Mesothelial cell of epicardium (in vitro differentiated cells): ENCODE measurements around the gene RAB4A. TPM values are rescaled to one million over a fixed set of nuclear protein-coding genes. Genes with fewer than 3 reads are reported as not detected.

Experiments used
- DNase-seq, 2 experiments: peaks; one replicate each; pipeline ENCODE4 v3.0.0; 2021; ENCODE audit warnings: low spot score in 2 of 2; ENCODE audit not compliant: unreplicated experiment in 2 of 2
- H3K27ac Mint-ChIP-seq: 2 replicates; pipeline ENCODE4 v1.8.0; 2021; ENCODE audit warnings: mixed read lengths
- H3K27me3 Mint-ChIP-seq: 2 replicates; pipeline ENCODE4 v1.8.0; 2021; ENCODE audit warnings: low read depth, mixed read lengths
- H3K36me3 Mint-ChIP-seq: 2 replicates; pipeline ENCODE4 v1.8.0; 2021; ENCODE audit warnings: mixed read lengths
- H3K4me1 Mint-ChIP-seq: 2 replicates; pipeline ENCODE4 v1.8.0; 2021; ENCODE audit warnings: mixed read lengths
- H3K4me3 Mint-ChIP-seq: 2 replicates; pipeline ENCODE4 v1.8.0; 2021; ENCODE audit warnings: mild to moderate bottlenecking, moderate library complexity, mixed read lengths
- H3K9me3 Mint-ChIP-seq: 2 replicates; pipeline ENCODE4 v1.8.0; 2021; ENCODE audit warnings: mixed read lengths
- CTCF ChIP-seq: fragments of 200-600 bp; sonication (generic); IDR thresholded peaks from one replicate; pipeline ENCODE4 v1.5.0; 2021; ENCODE audit warnings: antibody characterized with exemption; ENCODE audit not compliant: unreplicated experiment
- total RNA-seq: library from RNA; stranded (reverse); gene quantifications from 3 replicates; pipeline ENCODE4 v1.2.1, GENCODE V29; 2021

The RAB4A gene
- total RNA-seq, result 58.7 to 66.5 TPM (median 59.8 TPM) in 3 replicates

DNA sequence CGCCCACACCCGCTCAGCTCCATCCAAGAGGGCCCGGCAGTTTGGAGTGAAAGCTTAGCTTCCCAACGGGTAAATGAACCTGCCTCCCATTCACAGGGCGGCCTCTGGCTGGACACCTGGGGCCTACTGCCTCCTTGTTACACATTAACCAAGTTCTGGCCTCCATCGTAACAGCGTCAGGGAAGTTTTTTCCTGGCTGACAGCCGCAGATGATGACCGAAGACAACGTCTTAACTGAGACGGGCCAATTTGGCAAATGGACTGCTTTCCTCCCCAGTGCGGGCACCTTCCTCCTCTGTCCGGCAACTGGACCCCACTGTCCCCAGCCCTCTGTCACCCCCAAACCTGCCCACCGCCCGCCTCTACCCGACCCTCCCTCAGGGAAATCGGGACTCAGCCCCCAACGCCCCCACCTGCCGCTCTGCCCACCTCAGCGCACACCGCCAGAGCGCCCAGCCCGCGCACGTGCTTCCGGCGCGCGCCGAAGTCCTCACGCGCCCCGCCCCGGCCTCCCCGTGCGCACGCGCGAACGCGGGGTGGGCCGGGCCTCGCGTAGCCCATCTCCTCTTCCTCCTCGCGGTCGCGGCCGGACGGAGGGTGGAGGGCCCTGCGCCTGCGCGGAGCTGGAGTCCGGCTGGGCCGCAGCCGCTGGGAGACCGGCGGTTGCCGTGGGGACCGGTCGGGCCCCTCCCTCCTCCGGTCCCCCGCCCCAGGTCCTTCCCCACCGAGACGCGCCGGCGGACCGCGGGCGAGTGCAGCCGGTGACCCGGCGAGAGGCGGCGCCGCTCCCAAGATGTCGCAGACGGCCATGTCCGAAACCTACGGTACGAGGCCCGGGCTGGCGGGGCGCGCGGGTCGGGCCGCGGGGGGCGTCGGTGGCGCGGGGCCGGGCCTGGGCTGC is at the start of gene RAB4A:
RAB4A (plus strand) TSS at position 565 of the 901 bp plus-strand sequence; CDS start at position 794, 229 bp downstream.
- H3K27ac Mint-ChIP-seq, result peak within 1 kb of the TSS; percentile 93
- H3K36me3 Mint-ChIP-seq, result peaks cover 15% of the 10 kb centered on the region
- peaks cover 18% of the 10 kb centered on the region for H3K9me3 Mint-ChIP-seq
- H3K4me1 Mint-ChIP-seq, result peaks cover 33% of the 10 kb centered on the region
- H3K4me3 Mint-ChIP-seq, result peak within 1 kb of the TSS; percentile 93
- no peak for TF ChIP-seq CTCF
- peak; percentile 78 to 83 for DNase-seq
- no peaks in the 10 kb centered on the region for H3K27me3 Mint-ChIP-seq

DNA sequence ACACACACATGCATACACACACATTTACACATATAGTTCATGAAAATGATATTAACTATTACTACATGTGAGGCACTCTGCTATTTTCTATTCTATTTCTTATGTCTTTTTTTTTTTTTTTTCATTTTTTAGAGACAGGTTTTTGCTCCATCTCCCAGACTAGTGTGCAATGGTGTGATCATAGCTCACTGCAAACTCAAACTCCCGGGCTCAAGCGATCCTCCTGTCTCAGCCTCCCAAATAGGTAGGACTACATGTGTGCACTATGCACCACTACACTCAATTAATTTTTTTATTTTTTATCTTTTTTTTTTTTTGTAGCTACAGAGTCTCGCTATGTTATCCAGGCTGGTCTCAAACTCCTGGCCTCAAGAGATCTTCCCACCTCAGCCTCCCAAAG is 48.8 kb upstream of the RAB4A start:
- Mint-ChIP-seq H3K27ac (no peak overlapping the region), H3K4me3 (no peak overlapping the region), H3K27me3 (no peaks in the 10 kb centered on the region), H3K4me1 (peaks cover 31% of the 10 kb centered on the region), H3K9me3 (no peaks in the 10 kb centered on the region), H3K36me3 (no peaks in the 10 kb centered on the region)
- no peak for DNase-seq
- no peak for TF ChIP-seq CTCF

- H3K27ac Mint-ChIP-seq, result peak overlapping the region; percentile 59
- peaks cover 35% of the 10 kb centered on the region for H3K4me1 Mint-ChIP-seq
These were observed 47.4 kb upstream of the RAB4A start for GRCh38 chr1:229223498-229223897.

GRCh38 chr1:229224308-229224707 is 46.6 kb upstream of the RAB4A start:
- Mint-ChIP-seq H3K27ac (no peak overlapping the region), H3K27me3 (no peaks in the 10 kb centered on the region), H3K9me3 (no peaks in the 10 kb centered on the region), H3K4me1 (peaks cover 36% of the 10 kb centered on the region), H3K36me3 (no peaks in the 10 kb centered on the region), H3K4me3 (no peak overlapping the region)
- DNase-seq, result no peak
- no peak for TF ChIP-seq CTCF

More at GRCh38 chr1:229223498-229223897, 47.4 kb upstream of the RAB4A start:
- Mint-ChIP-seq H3K27me3 (no peaks in the 10 kb centered on the region), H3K36me3 (no peaks in the 10 kb centered on the region), H3K9me3 (no peaks in the 10 kb centered on the region), H3K4me3 (no peak overlapping the region)
- DNase-seq, result no peak
- no peak for TF ChIP-seq CTCF

DNA sequence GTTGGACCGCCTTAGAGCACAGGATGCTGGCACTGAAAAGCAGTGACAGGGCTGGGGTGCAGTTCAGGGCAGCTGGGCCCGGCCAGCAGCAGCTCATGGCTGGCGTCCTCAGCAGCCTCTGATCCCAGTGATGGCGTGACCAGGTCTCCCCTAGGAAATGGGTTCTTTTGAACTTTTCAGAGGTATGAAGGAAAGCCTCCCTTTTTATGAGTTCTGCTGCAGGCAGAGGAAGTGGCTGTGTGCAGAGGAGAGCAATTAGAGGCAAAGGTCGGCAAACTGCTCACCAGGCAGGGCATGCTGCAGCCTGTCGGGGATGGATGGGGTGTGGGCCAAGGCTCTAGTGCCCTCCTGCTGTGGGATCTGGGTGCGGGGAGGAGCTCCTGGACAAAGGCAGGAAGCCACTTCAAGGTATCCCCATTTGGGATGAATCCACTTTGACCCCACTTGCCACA is 45.6 kb upstream of the RAB4A start:
- no peaks in the 10 kb centered on the region for H3K27me3 Mint-ChIP-seq
- H3K27ac Mint-ChIP-seq, result no peak overlapping the region

More for the DNA sequence above, 45.6 kb upstream of the RAB4A start:
- no peak for TF ChIP-seq CTCF
- no peak overlapping the region for H3K4me3 Mint-ChIP-seq
- DNase-seq, result no peak
- H3K9me3 Mint-ChIP-seq, result no peaks in the 10 kb centered on the region
- H3K4me1 Mint-ChIP-seq, result peaks cover 45% of the 10 kb centered on the region
- H3K36me3 Mint-ChIP-seq, result no peaks in the 10 kb centered on the region
